ENCODE measurements around the gene CSNK1G1.

Gene CSNK1G1

GRCh38 chr15:64216730-64217428 lies 139.1 kb downstream of the CSNK1G1 start:
- Mint-ChIP-seq H3K9me3 (no peaks in the 10 kb centered on the region), H3K4me3 (no peak overlapping the region), H3K27me3 (ENCODE audit: low read depth) (no peaks in the 10 kb centered on the region), H3K36me3 (ENCODE audit: low read depth) (peaks cover 19% of the 10 kb centered on the region), H3K4me1 (peaks cover 4% of the 10 kb centered on the region), H3K27ac (no peak overlapping the region)
- no peak for TF ChIP-seq CTCF (IDR thresholded peaks at IDR 0.05; ENCODE audit: unreplicated experiment in 3 of 3)

GRCh38 chr15:64216196-64216595 lies 139.8 kb downstream of the CSNK1G1 start:
- no peaks in the 10 kb centered on the region for H3K27me3 Mint-ChIP-seq (ENCODE audit: low read depth)
- TF ChIP-seq CTCF (IDR thresholded peaks at IDR 0.05; ENCODE audit: unreplicated experiment in 3 of 3), result no peak
- no peak overlapping the region for H3K27ac Mint-ChIP-seq
- H3K36me3 Mint-ChIP-seq (ENCODE audit: low read depth), result peaks cover 19% of the 10 kb centered on the region
- no peak overlapping the region for H3K4me3 Mint-ChIP-seq
- H3K9me3 Mint-ChIP-seq, result no peaks in the 10 kb centered on the region
- H3K4me1 Mint-ChIP-seq, result peaks cover 4% of the 10 kb centered on the region

GRCh38 chr15:64213646-64214045 lies 142.3 kb downstream of the CSNK1G1 start:
- H3K9me3 Mint-ChIP-seq, result no peaks in the 10 kb centered on the region
- peaks cover 19% of the 10 kb centered on the region for H3K36me3 Mint-ChIP-seq (ENCODE audit: low read depth)
- H3K27ac Mint-ChIP-seq, result no peak overlapping the region
- no peaks in the 10 kb centered on the region for H3K27me3 Mint-ChIP-seq (ENCODE audit: low read depth)
- H3K4me3 Mint-ChIP-seq, result no peak overlapping the region
- H3K4me1 Mint-ChIP-seq, result peaks cover 11% of the 10 kb centered on the region
- no peak for TF ChIP-seq CTCF (IDR thresholded peaks at IDR 0.05; ENCODE audit: unreplicated experiment in 3 of 3)

- Mint-ChIP-seq H3K4me3 (no peak overlapping the region), H3K9me3 (no peaks in the 10 kb centered on the region), H3K27me3 (ENCODE audit: low read depth) (no peaks in the 10 kb centered on the region), H3K4me1 (peaks cover 11% of the 10 kb centered on the region), H3K36me3 (ENCODE audit: low read depth) (peaks cover 19% of the 10 kb centered on the region), H3K27ac (no peak overlapping the region)
- no peak for TF ChIP-seq CTCF (IDR thresholded peaks at IDR 0.05; ENCODE audit: unreplicated experiment in 3 of 3)
Observed at GRCh38 chr15:64211696-64212095, 144.3 kb downstream of the CSNK1G1 start.

- no peak overlapping the region for H3K27ac Mint-ChIP-seq
- H3K4me1 Mint-ChIP-seq, result peaks cover 12% of the 10 kb centered on the region
- no peak for TF ChIP-seq CTCF (IDR thresholded peaks at IDR 0.05; ENCODE audit: unreplicated experiment in 3 of 3)
- H3K36me3 Mint-ChIP-seq (ENCODE audit: low read depth), result peaks cover 13% of the 10 kb centered on the region
- no peaks in the 10 kb centered on the region for H3K27me3 Mint-ChIP-seq (ENCODE audit: low read depth)
- H3K9me3 Mint-ChIP-seq, result no peaks in the 10 kb centered on the region
- H3K4me3 Mint-ChIP-seq, result no peak overlapping the region
Observed at GRCh38 chr15:64210371-64210770, 145.6 kb downstream of the CSNK1G1 start.

- Mint-ChIP-seq H3K27ac (peak overlapping the region; percentile 30 to 63 (median 31)), H3K27me3 (ENCODE audit: low read depth) (no peaks in the 10 kb centered on the region)
Observed at GRCh38 chr15:64209680-64210334, 146.2 kb downstream of the CSNK1G1 start.

More at GRCh38 chr15:64209680-64210334, 146.2 kb downstream of the CSNK1G1 start:
- peak; percentile 39 to 54 (median 50) for TF ChIP-seq CTCF (IDR thresholded peaks at IDR 0.05; ENCODE audit: unreplicated experiment in 3 of 3)
- Mint-ChIP-seq H3K9me3 (no peaks in the 10 kb centered on the region), H3K4me3 (no peak overlapping the region), H3K4me1 (peaks cover 12% of the 10 kb centered on the region), H3K36me3 (ENCODE audit: low read depth) (peaks cover 13% of the 10 kb centered on the region)
